Right cardiac atrium (tissue), 5 donors: ENCODE results near the gene WNK1. TPM values are rescaled to one million over a fixed set of nuclear protein-coding genes. Genes with fewer than 3 reads are reported as not detected.
"Not testable (repeated sequence)": the region's sequence is repeated elsewhere in the genome, so short reads cannot be mapped to it uniquely, and the experiment has no call there.

Experiments used
- ATAC-seq, 2 donors: fragments of 200-7000 bp; cut with Tn5 transposase; one replicate each; pipeline versions ENCODE4 v1.8.0 to v1.9.1; 2020; ENCODE audit warnings: moderate library complexity in 2 of 2, mild to moderate bottlenecking in 1 of 2
- DNase-seq, 3 donors: peaks; one replicate each; pipeline ENCODE4 v3.0.0-alpha.2; 2020
- H3K27ac ChIP-seq: one replicate; pipeline ENCODE4 v1.5.1; 2013; ENCODE audit warnings: mild to moderate bottlenecking, low read length, control low read depth, moderate library complexity
- H3K27me3 ChIP-seq: one replicate; pipeline ENCODE4 v1.6.1; 2013; ENCODE audit not compliant: control insufficient read depth, insufficient read depth
- H3K4me1 ChIP-seq: one replicate; pipeline ENCODE4 v1.6.1; 2013; ENCODE audit warnings: low read length; ENCODE audit not compliant: control insufficient read depth, insufficient read depth
- H3K4me3 ChIP-seq: one replicate; pipeline ENCODE4 v1.5.1; 2013; ENCODE audit warnings: low read length, control low read depth
- H3K9me3 ChIP-seq: one replicate; pipeline ENCODE4 v1.6.1; 2013; ENCODE audit warnings: low read length; ENCODE audit not compliant: control insufficient read depth
- WGBS: extraction: QIAGEN DNeasy Blood & Tissue Kit; methylation state at CpG from one replicate; pipeline ENCODE4 v1.1.7; 2013; 5-methylcytosine and 5-hydroxymethylcytosine counted together
- intact Hi-C, 4 donors: fragments of 100-400 bp; cut with DNase I; formaldehyde crosslinking; loops; one replicate each; pipeline versions ENCODE4 v1.11.0 to v1.14.0; 2022 to 2023
- polyA plus RNA-seq: library from polyadenylated mRNA; stranded (reverse); fragments of 200-250 nt; gene quantifications from one replicate; pipeline ENCODE4 v1.2.3, GENCODE V29; 2013
- total RNA-seq, 4 donors: library from RNA; stranded (reverse); fragmentation: NEBNext Ultra II Directional; extraction: Animal tissue kit (Norgen Biotek cat#: 25700); gene quantifications; one replicate each; pipeline ENCODE4 v1.2.1, GENCODE V29; 2021
- donor health status: healthy with polysubstance abuse.
- donor health status: DM: no; HTN: yes; CAD: no.
- donor health status: DM: no; HTN: no; CAD: no.
- donor health status: DM: no; HTN: yes; CAD: no; lungs with severe emphysema.
- donor health status: DM: yes; HTN: yes; CAD: no.

WNK1 gene
- total and polyA plus RNA-seq, 5 donors, result 88.2 to 319 (median 249) TPM

GRCh38 chr12:916240-916639, 163.9 kb downstream of the WNK1 start:
- Histone ChIP-seq H3K27me3 (no peaks in the 10 kb centered on the region), H3K4me1 (no peaks in the 10 kb centered on the region), H3K4me3 (no peak overlapping the region), H3K9me3 (no peaks in the 10 kb centered on the region), H3K27ac (no peak overlapping the region)
- intact Hi-C loops, result no loop called here
- 89% methylated on average over 27 of the region's 27 CpGs for WGBS
- ATAC-seq, result peak; percentile 11 to 40
- peak in 2 of 3 donors; percentile 46 to 54 for DNase-seq

- ATAC-seq, result no peak
- Histone ChIP-seq H3K9me3 (no peaks in the 10 kb centered on the region), H3K4me3 (no peak overlapping the region), H3K4me1 (no peaks in the 10 kb centered on the region), H3K27ac (no peak overlapping the region), H3K27me3 (no peaks in the 10 kb centered on the region)
- intact Hi-C loops, result no loop called here
- no peak for DNase-seq
- WGBS, result 93% methylated on average over 23 of the region's 23 CpGs
These were observed 164.5 kb downstream of the WNK1 start for GRCh38 chr12:916712-917445.

- intact Hi-C loops, result no loop called here
- WGBS, result 97% methylated on average over 1 of the region's 1 CpG
- ATAC-seq (no peak), DNase-seq (no peak)
- H3K4me1 ChIP-seq, result no peaks in the 10 kb centered on the region
- no peaks in the 10 kb centered on the region for H3K27me3 ChIP-seq
- no peak overlapping the region for H3K27ac ChIP-seq
- no peak overlapping the region for H3K4me3 ChIP-seq
- H3K9me3 ChIP-seq, result no peaks in the 10 kb centered on the region
These were observed 168.3 kb downstream of the WNK1 start for GRCh38 chr12:920676-921075.

- no peaks in the 10 kb centered on the region for H3K9me3 ChIP-seq
- ATAC-seq (no peak), DNase-seq (no peak)
- H3K27me3 ChIP-seq, result no peaks in the 10 kb centered on the region
- no peaks in the 10 kb centered on the region for H3K4me1 ChIP-seq
- WGBS, result 81% methylated on average over 2 of the region's 2 CpGs
- H3K27ac ChIP-seq, result no peak overlapping the region
- intact Hi-C loops, result no loop called here
- H3K4me3 ChIP-seq, result no peak overlapping the region
These were observed 169.9 kb downstream of the WNK1 start for GRCh38 chr12:922285-922684.

GRCh38 chr12:926641-927040, 174.3 kb downstream of the WNK1 start:
- H3K4me3 ChIP-seq, result no peak overlapping the region
- ATAC-seq, result peak in 1 of 2 donors; percentile 27
- WGBS, result 85% methylated on average over 12 of the region's 12 CpGs

GRCh38 chr12:931060-931459, 178.7 kb downstream of the WNK1 start:
- H3K9me3 ChIP-seq, result no peaks in the 10 kb centered on the region
- no peak overlapping the region for H3K27ac ChIP-seq
- ATAC-seq, result no peak
- no peak for DNase-seq
- intact Hi-C loops, result no loop called here
- H3K27me3 ChIP-seq, result no peaks in the 10 kb centered on the region
- H3K4me1 ChIP-seq, result no peaks in the 10 kb centered on the region
- WGBS, result 94% methylated on average over 5 of the region's 5 CpGs
- no peak overlapping the region for H3K4me3 ChIP-seq

More at GRCh38 chr12:926641-927040, 174.3 kb downstream of the WNK1 start:
- Histone ChIP-seq H3K4me1 (no peaks in the 10 kb centered on the region), H3K9me3 (no peaks in the 10 kb centered on the region), H3K27ac (no peak overlapping the region), H3K27me3 (no peaks in the 10 kb centered on the region)
- DNase-seq, result no peak
- intact Hi-C loops, result no loop called here

GRCh38 chr12:931591-931990, 179.2 kb downstream of the WNK1 start:
- H3K9me3 ChIP-seq, result no peaks in the 10 kb centered on the region
- H3K4me1 ChIP-seq, result no peaks in the 10 kb centered on the region
- H3K27ac ChIP-seq, result no peak overlapping the region
- DNase-seq (no peak), ATAC-seq (no peak)
- intact Hi-C loops, result no loop called here
- no peak overlapping the region for H3K4me3 ChIP-seq
- H3K27me3 ChIP-seq, result no peaks in the 10 kb centered on the region
- 69% methylated on average over 4 of the region's 4 CpGs for whole genome bisulfite sequencing

GRCh38 chr12:935891-936290, 183.5 kb downstream of the WNK1 start:
- H3K4me1 ChIP-seq, H3K9me3 ChIP-seq, H3K4me3 ChIP-seq, H3K27me3 ChIP-seq, ATAC-seq, H3K27ac ChIP-seq, intact Hi-C loops, DNase-seq: not testable (repeated sequence)
- WGBS, result 95% methylated on average over 12 of the region's 12 CpGs

- Histone ChIP-seq H3K4me1 (no peaks in the 10 kb centered on the region), H3K4me3 (no peak overlapping the region), H3K9me3 (no peaks in the 10 kb centered on the region), H3K27me3 (no peaks in the 10 kb centered on the region), H3K27ac (no peak overlapping the region)
- WGBS, result 84% methylated on average over 8 of the region's 8 CpGs
- intact Hi-C loops, result no loop called here
- no peak for ATAC-seq
- no peak for DNase-seq
These were observed 184.3 kb downstream of the WNK1 start for GRCh38 chr12:936377-937345.

- no peaks in the 10 kb centered on the region for H3K9me3 ChIP-seq
- ATAC-seq (no peak), DNase-seq (no peak)
- H3K4me3 ChIP-seq, result no peak overlapping the region
- H3K27ac ChIP-seq, result no peak overlapping the region
- intact Hi-C loops, result no loop called here
- no peaks in the 10 kb centered on the region for H3K4me1 ChIP-seq
- H3K27me3 ChIP-seq, result no peaks in the 10 kb centered on the region
- WGBS, result 96% methylated on average over 3 of the region's 3 CpGs
These were observed 186.4 kb downstream of the WNK1 start for GRCh38 chr12:938810-939209.

- Histone ChIP-seq H3K27me3 (no peaks in the 10 kb centered on the region), H3K4me1 (no peaks in the 10 kb centered on the region), H3K4me3 (no peak overlapping the region), H3K9me3 (no peaks in the 10 kb centered on the region), H3K27ac (no peak overlapping the region)
- intact Hi-C loops, result loop anchor here in 2 of 4 donors (10.0 kb wide), 2 partner anchors 368 to 378 kb away; no protein-coding TSS in a partner anchor
- 69% methylated on average over 6 of the region's 6 CpGs for WGBS
- no peak for DNase-seq
- peak; percentile 64 to 87 for ATAC-seq
These were observed 190.7 kb downstream of the WNK1 start for GRCh38 chr12:943051-943450.
